Measurements from ENCODE around the gene ZNF526.
A peak's percentile ranks its signal among the peaks of the same experiment; 100 is the strongest.

Gene ZNF526

DNA sequence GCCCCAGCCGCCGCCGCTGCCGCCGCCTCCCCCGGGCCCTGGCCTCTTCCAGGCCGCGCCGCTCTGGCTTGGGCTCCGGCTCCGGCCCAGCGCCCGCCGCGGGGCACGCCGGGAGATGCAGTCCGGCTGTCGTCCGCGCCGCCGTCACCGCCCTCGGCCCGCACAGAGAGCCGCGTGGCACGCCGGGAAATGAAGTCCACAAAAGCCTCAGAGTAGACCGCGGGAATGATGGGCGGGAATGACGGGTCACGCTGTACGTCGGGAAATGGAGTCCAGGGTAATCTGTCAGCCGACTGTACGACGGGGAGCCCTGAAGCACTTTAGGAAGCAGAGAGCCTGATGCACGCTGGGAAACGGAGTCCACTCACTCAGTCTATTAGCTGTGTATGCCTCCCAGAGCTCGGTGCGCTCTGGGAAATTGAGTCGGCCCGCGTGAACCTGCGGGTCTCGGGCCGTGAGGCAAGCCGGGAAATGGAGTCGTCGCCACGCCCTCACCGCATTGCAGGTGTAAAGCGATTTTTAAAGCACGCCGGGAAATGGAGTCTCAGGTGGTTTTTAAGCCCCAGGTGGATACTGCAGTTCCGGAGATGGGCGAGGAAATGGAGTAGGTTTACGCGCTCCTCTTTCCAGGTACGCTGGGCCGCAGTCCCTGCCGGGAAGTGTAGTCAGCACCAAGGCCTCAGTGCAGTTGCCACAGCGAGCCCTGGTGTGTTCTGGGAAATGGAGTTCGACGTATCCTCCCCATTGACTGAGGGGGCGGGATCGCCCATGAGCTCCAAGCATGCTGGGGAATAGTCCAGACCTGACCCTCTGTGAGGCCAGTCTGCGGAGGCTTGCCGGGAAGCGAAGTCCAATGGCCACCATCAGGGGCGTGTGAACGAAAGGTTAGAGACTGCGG lies 22.6 kb downstream of the ZNF526 start, which contains the start of gene GSK3A:
GSK3A (minus strand) TSS at position 91 of the 898 bp plus-strand sequence. CDS start 137 bp downstream, outside the sequence.
- TF ChIP-seq ZNF274 (IDR thresholded peaks at IDR 0.05; ENCODE audit: low read depth, low read length) (no peak), YY1 (IDR thresholded peaks at IDR 0.05; ENCODE audit: insufficient read depth, insufficient read length) (peak; percentile 43)
- Histone ChIP-seq H3K36me3 (ENCODE audit: insufficient read depth, insufficient read length, low read length) (peaks cover 33% of the 10 kb centered on the region), H3K4me1 (ENCODE audit: insufficient read depth, insufficient read length) (no peaks in the 10 kb centered on the region), H3K4me3 (ENCODE audit: insufficient read length, low read depth) (peak within 1 kb of the TSS; percentile 71), H3K27me3 (ENCODE audit: insufficient read depth, insufficient read length) (no peaks in the 10 kb centered on the region), H3K9me3 (ENCODE audit: insufficient read depth, low read length) (no peaks in the 10 kb centered on the region), H3K9ac (ENCODE audit: insufficient read length, low read depth) (peak within 1 kb of the TSS; percentile 78)
- peak; percentile 95 for DNase-seq (ENCODE audit: low read depth, low spot score)

GRCh38 chr19:42244347-42245220 lies 24.5 kb downstream of the ZNF526 start:
- Histone ChIP-seq H3K36me3 (ENCODE audit: insufficient read depth, insufficient read length, low read length) (peaks cover 37% of the 10 kb centered on the region), H3K4me3 (ENCODE audit: insufficient read length, low read depth) (peak overlapping the region; percentile 69), H3K9ac (ENCODE audit: insufficient read length, low read depth) (peak overlapping the region; percentile 45), H3K27me3 (ENCODE audit: insufficient read depth, insufficient read length) (no peaks in the 10 kb centered on the region), H3K9me3 (ENCODE audit: insufficient read depth, low read length) (no peaks in the 10 kb centered on the region), H3K4me1 (ENCODE audit: insufficient read depth, insufficient read length) (peaks cover 6% of the 10 kb centered on the region)
- DNase-seq (ENCODE audit: low read depth, low spot score), result peak; percentile 88
- TF ChIP-seq SUZ12 (IDR thresholded peaks at IDR 0.05; ENCODE audit: extremely low read depth, insufficient read depth, insufficient read length) (no peak), ZNF274 (IDR thresholded peaks at IDR 0.05; ENCODE audit: low read depth, low read length) (no peak), YY1 (IDR thresholded peaks at IDR 0.05; ENCODE audit: insufficient read depth, insufficient read length) (no peak)

DNA sequence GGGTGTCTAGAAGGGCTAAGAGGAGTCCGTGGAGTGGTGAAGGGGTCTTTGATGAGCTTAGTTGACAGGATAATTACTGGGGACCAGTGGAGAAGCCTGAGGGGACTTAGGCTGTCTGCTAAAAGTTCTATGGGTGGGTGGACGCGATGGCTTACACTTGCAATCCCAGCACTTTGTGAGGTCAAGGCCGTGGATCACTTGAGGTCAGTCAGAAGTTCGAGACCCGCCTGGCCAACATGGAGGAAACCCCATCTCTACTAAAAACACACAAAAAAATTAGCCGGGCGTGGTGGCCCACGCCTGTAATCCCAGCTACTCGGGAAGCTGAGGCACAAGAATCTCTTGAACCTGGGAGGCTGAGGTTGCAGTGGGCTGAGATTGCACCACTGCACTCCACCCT lies 25.1 kb downstream of the ZNF526 start:
- no peak for DNase-seq (ENCODE audit: low read depth, low spot score)
- Histone ChIP-seq H3K9me3 (ENCODE audit: insufficient read depth, low read length) (no peaks in the 10 kb centered on the region), H3K4me3 (ENCODE audit: insufficient read length, low read depth) (no peak overlapping the region), H3K36me3 (ENCODE audit: insufficient read depth, insufficient read length, low read length) (peaks cover 37% of the 10 kb centered on the region), H3K27me3 (ENCODE audit: insufficient read depth, insufficient read length) (no peaks in the 10 kb centered on the region), H3K4me1 (ENCODE audit: insufficient read depth, insufficient read length) (peaks cover 9% of the 10 kb centered on the region), H3K9ac (ENCODE audit: insufficient read length, low read depth) (peak overlapping the region; percentile 3)
- no peak for TF ChIP-seq YY1 (IDR thresholded peaks at IDR 0.05; ENCODE audit: insufficient read depth, insufficient read length)

- Histone ChIP-seq H3K9ac (ENCODE audit: insufficient read length, low read depth) (no peak overlapping the region), H3K9me3 (ENCODE audit: insufficient read depth, low read length) (no peaks in the 10 kb centered on the region), H3K4me1 (ENCODE audit: insufficient read depth, insufficient read length) (peaks cover 14% of the 10 kb centered on the region), H3K4me3 (ENCODE audit: insufficient read length, low read depth) (no peak overlapping the region), H3K27me3 (ENCODE audit: insufficient read depth, insufficient read length) (no peaks in the 10 kb centered on the region), H3K36me3 (ENCODE audit: insufficient read depth, insufficient read length, low read length) (peaks cover 37% of the 10 kb centered on the region)
- DNase-seq (ENCODE audit: low read depth, low spot score), result no peak
- TF ChIP-seq YY1 (IDR thresholded peaks at IDR 0.05; ENCODE audit: insufficient read depth, insufficient read length) (no peak), ZNF274 (IDR thresholded peaks at IDR 0.05; ENCODE audit: low read depth, low read length) (no peak), SUZ12 (IDR thresholded peaks at IDR 0.05; ENCODE audit: extremely low read depth, insufficient read depth, insufficient read length) (no peak)
Observed at GRCh38 chr19:42246143-42246921, 26.2 kb downstream of the ZNF526 start.

DNA sequence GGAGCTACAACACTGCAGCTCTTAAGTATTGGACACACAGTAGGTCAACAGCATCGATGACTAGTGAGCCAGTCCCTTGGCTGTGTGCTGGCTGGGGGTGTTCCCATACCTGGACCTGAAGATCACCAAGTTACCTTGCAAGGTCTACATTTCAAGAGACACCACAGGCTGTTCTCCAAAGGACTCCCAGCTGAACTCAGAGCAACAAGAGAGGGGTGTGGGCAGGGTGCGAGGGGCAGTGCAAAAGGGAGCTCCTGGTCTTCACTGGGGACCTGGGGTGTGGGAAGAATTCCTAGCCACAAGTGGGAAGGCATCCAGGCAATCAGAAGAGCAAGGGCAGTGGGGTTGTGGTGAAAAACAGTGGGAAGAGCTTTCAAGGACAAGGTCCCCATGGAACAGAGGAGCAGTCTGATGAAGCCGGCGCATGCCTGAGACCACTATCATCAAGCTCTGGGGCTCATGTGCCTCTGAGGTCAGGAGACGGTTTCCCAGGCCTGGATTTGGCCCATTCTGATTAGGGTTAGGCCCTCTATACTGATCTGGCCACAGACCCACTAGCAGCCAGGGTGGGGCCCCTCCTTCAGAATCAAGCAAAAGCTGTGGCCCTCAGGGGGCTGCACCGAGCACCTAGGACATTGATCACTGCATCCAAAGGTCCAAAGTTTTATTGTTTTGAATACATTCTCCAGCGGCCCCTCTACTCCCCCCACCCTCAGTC lies 27.0 kb downstream of the ZNF526 start:
- Histone ChIP-seq H3K4me3 (ENCODE audit: insufficient read length, low read depth) (no peak overlapping the region), H3K27me3 (ENCODE audit: insufficient read depth, insufficient read length) (no peaks in the 10 kb centered on the region), H3K9me3 (ENCODE audit: insufficient read depth, low read length) (no peaks in the 10 kb centered on the region), H3K36me3 (ENCODE audit: insufficient read depth, insufficient read length, low read length) (peaks cover 41% of the 10 kb centered on the region), H3K9ac (ENCODE audit: insufficient read length, low read depth) (no peak overlapping the region), H3K4me1 (ENCODE audit: insufficient read depth, insufficient read length) (peaks cover 21% of the 10 kb centered on the region)
- TF ChIP-seq ZNF274 (IDR thresholded peaks at IDR 0.05; ENCODE audit: low read depth, low read length), result no peak
- TF ChIP-seq SUZ12 (IDR thresholded peaks at IDR 0.05; ENCODE audit: extremely low read depth, insufficient read depth, insufficient read length), result no peak
- TF ChIP-seq YY1 (IDR thresholded peaks at IDR 0.05; ENCODE audit: insufficient read depth, insufficient read length), result no peak
- DNase-seq (ENCODE audit: low read depth, low spot score), result no peak

DNA sequence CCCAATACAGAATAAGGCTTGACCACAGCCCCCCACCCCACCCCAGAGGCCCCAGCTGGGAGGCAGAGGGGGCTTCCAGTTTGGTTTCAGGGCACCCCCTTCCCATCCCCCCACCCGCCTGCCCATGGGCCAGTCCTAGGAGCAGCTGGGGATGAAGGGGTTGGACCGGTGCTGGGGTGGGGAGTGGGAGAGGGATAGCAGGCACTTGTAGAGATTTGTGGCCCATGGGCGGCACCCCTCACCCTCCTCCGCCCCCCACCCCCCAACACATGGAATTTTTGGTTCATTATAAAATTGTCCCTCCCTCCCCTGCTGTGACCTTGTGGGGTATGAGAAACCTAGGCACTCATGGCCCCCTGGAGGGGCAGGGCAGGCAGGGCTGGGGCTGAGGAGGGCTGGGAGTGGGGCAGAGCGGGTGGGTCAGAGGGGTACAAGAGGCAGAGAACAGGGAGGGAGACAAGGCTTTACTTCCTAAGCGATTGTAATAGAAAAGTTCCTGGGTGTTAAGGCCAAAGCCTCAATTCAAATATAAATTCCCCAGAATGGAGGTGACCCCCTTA lies 27.6 kb downstream of the ZNF526 start:
- Histone ChIP-seq H3K36me3 (ENCODE audit: insufficient read depth, insufficient read length, low read length) (peaks cover 42% of the 10 kb centered on the region), H3K4me1 (ENCODE audit: insufficient read depth, insufficient read length) (peaks cover 25% of the 10 kb centered on the region), H3K9me3 (ENCODE audit: insufficient read depth, low read length) (no peaks in the 10 kb centered on the region), H3K9ac (ENCODE audit: insufficient read length, low read depth) (no peak overlapping the region), H3K4me3 (ENCODE audit: insufficient read length, low read depth) (no peak overlapping the region), H3K27me3 (ENCODE audit: insufficient read depth, insufficient read length) (no peaks in the 10 kb centered on the region)
- TF ChIP-seq SUZ12 (IDR thresholded peaks at IDR 0.05; ENCODE audit: extremely low read depth, insufficient read depth, insufficient read length), result no peak
- no peak for TF ChIP-seq ZNF274 (IDR thresholded peaks at IDR 0.05; ENCODE audit: low read depth, low read length)
- no peak for TF ChIP-seq YY1 (IDR thresholded peaks at IDR 0.05; ENCODE audit: insufficient read depth, insufficient read length)
- DNase-seq (ENCODE audit: low read depth, low spot score), result no peak

All from NT2/D1 (cell line).